ENCODE measurements around the gene GCN1.

The GCN1 gene

DNA sequence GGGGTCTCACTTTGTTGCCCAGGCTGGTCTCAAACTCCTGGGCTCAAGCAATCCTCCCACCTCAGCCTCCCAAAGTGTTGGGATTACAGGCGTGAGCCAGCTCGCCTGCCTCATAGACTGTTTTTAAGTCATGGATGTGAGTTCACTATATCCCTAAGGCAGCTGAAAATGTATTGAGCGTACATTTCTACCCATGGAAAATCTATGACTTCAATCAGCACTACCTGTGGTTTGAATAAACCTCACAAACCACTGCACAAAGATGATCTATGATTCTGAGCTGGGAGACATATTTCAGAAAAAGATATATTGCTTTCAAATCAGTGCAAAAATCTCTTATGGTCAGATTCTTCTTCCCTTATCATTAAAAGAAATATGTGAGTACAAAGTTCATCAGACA is 22.5 kb downstream of the GCN1 start:
- DNase-seq, result no peak

DNA sequence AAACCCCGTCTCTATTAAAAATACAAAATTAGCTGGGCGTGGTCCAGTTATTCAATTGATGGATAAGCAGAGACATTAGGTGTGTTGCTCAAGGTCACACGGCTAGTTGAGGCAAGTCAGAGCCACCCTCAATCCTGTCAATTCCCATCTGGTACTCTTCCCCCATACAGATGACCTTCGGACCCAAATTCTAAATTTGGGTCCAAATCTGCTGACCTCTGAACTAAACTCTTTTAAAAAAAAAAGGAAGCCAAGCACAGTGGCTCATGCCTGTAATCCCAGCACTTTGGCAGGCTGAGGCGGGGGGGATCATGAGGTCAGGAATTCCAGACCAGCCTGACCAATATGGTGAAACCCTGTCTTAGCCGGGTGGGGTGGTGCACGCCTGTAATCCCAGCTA is 23.9 kb downstream of the GCN1 start:
- no peak for DNase-seq

DNA sequence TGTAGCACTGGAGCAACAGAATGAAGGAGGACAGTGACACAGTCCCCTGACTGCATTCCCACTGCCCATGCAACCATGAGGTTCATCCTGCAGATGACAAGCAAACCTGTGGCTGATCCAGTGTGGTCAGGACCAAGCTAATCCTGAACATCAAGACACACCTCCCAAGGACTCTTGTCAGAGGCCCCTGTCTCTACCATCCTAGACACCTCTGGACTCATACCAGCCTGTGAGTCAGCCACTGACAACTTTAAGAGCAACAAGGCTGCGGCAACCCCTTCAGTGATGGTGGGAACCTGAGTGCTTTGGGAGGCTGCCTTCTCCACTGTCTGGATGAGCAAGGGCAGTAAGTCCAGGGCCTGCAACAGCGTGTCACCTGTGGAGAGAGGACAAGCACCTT is 24.6 kb downstream of the GCN1 start:
- DNase-seq, result no peak

DNA sequence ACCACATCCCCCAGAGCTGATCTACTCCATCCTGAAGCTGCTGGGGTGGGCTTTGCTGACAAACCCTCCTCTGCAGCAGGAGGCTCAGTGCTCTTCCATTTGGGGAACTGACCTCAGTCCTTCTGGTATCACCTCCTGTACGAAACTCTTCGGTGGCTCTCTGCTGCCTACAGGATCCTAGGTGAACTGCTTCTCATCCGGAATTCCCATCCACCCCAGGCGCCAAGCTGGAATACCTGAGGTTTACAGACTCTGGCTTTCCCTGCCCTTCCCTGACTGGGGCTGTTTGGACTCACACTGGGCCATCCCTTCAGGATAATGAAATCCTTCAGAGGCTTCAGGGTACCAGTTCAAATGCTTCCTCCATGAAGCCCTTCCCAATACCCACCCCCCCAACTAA is 26.2 kb downstream of the GCN1 start:
- DNase-seq, result no peak

DNA sequence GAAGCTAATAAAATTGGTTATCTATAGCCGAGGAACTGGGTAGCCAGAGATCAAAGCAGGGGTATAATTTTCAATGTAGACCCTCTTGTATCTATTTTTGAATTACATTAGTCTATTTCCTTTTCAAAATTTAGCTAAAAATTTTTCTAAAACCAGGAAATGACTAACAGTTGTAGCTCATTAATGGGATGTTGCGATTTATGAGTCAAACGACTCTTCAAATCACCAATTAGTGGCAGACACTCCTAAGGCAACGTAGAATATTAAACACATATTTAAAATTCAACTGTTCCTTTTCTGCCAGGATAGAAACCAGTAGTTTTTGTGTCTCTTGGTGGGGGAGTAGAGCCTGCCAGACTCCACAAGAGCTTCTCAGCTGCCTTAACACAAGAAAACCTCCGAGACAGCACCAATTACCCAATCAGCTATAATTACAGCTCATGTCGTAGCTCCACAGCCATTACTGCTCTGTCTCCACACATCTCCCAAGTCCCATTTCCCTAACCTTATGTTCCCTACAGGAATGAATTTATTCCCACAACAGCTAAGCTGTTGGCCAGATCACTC is 26.9 kb downstream of the GCN1 start:
- no peak for DNase-seq

DNA sequence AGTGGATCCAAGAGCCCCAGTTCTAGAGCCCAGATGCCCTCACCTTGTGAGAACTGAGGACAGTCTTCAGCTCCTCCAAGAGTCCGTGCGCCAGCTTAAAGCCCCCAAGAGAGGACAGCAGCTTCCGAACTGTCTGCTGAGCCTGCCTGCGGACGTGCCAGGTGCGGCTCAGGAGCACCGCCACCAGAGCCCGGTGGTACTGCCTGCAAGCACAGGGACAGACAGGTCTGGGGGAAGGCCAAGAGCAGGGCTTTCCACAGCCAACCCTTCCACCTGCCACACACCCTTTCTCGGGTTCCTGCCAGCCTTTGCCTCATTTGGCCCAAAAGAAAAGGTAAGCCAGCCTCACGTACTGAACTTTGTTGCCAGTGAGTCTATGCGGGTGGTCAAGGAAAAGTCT is 30.2 kb downstream of the GCN1 start:
- no peak for DNase-seq

DNA sequence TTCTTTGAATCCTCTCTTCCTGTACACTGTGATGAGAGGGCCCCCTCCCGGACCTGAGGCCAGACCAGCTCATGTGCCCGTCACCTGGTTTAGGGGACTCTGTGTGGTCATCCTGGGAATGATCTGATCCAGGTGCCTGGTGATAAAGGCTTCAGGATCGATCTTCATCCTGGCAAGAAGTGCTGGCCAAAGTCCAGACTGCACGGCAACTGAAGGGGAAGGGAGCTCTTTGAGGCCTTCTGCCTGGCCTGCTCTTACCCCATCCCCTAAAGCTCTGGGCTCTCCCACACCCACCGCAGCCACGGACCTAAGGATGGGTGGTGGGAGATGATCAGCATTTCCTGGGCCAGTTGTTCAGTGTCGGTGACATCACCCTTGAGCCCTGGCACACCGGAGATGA is 31.8 kb downstream of the GCN1 start:
- no peak for DNase-seq

DNA sequence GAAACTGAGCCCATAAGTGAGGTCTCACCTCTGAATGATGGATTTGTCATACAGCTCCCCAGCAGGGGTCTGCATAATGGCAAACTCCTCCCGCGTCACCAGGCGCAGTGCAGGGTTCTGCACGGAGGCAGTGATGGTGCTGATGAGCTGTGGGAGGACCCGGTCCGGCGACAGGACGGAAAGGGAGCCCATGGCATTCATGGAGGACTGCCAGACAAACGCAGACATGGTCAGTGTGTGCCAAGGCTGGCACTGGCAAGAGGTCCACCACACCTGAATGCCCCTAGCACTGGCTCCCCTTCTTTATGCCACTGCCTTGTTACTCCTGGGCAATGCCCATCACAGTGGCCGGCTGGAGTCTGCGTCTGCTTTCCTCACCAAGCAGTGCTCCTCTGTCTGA is 32.7 kb downstream of the GCN1 start:
- DNase-seq, result no peak

DNA sequence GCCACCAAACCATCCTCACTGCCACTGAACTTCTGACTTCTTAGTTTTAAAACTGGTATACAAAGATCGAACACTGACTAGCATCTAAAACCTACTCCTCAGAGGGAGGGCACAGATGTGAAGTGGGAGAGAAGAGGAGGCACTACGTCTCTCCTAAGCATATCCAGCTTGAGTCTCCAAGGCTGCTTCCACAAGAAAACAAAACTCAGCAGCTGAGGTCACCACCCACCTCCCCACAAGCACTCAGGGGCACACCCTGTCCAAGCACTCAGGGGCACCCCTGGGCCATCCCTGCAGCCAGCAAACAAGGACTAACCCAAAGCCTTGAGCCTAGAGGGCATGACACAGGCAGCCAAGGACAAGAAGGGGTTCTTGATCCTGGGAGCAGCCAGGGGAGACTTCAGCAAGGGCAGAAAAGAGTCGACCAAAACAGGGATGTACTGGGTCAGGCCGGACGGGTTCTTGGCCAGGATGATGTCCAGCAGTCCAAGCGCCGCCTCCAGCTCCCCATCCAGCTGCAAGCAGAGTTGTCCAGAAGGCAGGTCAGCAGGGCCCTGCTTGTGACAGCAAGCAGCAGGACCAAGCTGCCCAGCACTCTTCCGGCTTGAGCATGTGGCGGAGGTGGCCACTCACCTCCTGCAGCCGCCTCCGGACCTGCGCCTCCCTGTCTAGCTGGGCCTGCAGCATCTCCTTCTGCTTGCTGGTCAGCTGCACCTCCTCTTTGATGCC is 34.8 kb downstream of the GCN1 start:
- no peak for DNase-seq

DNA sequence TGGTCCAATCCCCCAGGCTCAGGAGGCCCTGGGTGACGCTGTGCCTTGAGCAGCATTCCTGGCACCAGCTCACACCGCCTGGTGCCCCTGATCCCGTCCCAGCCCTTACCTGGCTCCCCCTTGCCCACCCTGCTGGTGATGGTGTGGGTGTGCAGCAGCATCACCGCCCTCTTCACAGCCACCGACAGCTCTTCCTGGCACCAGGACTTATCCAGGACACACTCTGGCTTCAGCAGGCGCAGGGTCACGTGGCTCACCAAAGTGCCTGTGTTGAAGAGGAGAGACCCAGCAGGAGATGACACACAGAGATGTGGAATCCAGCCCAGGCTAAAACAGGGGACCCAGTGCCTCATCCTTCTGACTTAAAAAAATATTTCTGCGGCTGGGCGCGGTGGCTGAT is 36.2 kb downstream of the GCN1 start:
- no peak for DNase-seq

DNA sequence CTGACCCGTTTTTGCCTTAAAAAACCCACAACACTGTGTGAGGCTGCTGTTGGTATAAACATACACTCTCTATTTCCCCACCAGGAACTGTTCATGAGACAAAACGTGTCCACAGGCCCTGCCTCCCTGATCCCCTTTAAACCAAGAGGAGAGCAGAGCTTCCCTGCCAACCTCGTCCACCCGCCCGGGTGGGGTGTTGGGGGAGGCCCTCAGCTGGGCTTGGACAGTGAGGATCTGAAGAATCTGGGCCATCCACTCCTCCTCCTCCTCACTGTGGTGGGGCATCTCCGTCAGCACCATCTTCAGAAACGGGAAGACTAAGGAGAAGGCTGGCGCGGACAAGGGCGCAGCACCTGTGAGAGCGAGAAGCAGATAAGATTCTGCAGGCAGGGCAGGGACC is 36.8 kb downstream of the GCN1 start:
- no peak for DNase-seq

DNA sequence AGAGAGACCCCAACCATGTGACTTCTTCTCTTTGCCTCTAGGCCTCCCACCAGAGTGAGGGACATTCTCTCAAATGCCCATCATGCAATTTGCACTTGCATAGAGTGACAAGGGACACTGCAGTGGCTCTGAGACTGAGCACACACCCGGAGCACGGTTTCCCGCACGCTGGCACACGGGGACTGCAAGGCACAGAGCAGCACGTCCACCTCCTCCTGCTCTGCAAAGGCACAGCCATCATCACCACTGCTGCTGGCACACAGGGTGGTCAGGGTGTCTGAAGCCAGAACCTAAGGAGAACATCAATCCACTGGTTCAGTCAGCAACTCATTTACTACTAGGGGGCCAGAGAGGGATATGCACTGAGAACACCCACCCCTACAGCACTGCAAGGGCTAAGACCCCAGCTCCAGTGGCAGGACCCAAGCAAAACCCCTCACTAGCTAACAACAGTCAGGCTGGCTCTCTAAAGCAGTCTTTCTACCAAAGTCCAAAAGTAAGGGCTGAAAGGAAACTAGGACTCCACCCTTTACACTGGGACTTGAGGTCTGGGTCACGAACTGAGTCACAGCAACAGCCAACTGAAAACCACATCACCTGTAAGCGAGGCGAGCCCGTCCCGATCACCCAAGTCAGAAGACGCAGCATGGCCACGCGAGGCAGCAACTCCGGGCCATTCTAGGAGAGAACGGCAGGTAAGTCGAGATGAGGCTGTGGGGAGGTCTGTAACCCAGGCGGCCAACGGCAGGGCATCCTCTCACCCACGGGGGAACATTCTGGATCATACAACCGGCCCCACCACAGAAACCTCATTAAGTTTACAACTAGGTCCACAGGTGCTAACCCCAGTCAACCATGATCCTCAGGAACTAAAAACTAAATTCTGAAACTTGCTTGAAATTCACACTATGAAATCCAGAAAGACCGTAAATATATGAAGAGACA is 37.9 kb downstream of the GCN1 start:
- no peak for DNase-seq

DNA sequence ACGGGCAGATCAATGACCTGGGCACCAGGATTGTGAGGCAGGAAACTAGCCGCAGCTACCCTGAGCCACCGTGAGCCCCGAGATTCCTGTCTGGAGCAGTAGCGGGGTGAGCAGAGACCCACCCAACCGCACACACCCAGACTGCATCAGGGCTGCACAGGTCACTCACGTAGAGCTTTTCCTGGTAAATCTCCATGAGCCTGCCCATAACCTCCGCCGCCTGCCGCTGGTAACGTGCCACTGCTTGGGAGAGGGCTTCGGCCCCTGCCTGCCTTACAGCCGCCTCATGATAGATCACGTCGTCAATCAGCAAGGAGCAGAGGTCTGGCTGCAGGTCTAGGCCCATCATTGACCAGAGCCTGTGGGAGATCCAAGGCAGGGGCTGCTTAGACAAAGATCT is 39.4 kb downstream of the GCN1 start:
- no peak for DNase-seq

DNA sequence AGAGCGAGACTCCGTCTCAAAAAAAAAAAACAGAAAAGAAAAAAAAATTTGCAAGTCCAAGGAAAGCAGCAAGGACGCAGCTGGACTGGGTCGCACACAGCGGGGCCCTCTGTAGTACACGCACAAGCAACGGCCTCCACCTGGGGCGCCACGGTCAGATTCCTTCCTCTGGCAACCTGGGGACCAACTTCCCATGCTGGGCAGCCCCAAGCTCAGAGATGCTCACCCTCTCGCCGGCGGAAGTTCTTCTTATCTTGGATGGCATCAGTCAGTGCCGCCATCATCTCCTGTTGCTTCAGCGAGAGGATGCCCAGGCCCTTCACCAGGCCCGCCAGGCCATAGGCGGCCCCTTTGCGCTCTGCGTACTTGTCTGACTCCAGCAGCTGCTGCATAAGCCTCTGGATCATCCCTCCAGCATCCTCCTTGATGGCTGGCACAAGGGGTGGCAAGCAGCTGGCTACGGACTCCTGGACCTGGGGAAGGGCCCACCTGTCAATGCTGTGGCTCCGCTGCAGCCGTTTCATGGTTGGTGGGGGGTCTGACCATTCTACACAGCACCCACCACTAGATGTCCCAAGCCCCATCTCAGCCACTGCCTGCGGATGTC is 43.5 kb downstream of the GCN1 start:
- DNase-seq, result no peak

DNA sequence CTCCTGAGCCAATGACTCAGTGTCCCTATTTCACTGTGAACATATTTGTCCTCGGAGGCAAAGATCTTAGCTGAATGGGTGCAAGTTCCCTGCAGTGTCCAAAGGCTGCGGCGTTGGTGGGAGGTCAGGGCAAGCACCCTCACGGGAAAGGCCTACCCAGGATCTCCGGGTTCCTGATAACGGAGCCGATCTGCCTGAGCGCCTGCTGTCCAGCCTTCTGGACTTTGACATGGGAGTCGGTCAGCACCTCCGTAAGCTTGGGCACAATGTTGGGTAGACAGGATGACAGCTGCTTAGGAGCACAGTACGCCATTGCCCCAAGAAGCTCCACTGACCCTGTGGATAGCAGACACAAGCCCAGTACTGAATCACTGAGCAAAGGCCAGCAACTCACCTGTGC is 46.5 kb downstream of the GCN1 start:
- DNase-seq, result no peak

DNA sequence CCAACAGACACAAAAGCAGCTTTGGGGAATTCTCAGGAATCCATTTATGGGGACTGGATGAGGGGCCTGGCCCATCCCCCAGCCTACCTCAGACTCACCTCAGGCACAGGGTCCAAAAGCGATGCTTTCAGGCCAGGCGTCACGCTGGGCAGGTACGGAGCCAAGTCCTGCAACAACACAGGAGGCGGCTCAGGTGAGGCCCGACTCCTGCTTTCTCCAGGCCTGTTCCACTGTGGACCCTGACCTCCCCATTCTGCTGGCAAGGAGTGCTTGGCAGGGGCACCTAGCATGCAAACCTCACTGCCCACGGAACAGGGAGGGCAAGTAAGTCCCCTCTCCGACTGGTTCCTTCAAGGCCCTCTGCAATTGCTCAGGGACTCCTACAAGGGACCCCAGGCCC is 49.4 kb downstream of the GCN1 start:
- no peak for DNase-seq

DNA sequence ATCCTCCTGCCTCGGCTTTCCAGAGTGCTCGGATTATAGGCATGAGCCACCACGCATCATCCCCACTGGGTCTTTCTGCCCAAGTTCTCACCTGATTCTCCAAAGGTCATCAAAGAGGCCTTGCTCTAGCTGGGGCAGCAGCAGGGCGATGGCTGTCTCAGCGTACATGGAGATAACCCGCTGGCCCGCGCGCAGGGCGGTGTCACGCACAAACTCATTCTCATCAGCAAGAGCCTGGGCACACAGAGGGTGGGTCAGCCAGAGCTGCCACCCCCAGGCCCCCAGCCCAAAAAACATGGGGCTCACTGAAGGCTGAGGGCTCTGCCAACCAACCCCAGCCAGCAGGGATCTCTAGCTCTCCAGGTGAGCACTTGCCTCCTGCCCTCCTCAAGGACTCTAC is 50.3 kb downstream of the GCN1 start:
- no peak for DNase-seq

DNA sequence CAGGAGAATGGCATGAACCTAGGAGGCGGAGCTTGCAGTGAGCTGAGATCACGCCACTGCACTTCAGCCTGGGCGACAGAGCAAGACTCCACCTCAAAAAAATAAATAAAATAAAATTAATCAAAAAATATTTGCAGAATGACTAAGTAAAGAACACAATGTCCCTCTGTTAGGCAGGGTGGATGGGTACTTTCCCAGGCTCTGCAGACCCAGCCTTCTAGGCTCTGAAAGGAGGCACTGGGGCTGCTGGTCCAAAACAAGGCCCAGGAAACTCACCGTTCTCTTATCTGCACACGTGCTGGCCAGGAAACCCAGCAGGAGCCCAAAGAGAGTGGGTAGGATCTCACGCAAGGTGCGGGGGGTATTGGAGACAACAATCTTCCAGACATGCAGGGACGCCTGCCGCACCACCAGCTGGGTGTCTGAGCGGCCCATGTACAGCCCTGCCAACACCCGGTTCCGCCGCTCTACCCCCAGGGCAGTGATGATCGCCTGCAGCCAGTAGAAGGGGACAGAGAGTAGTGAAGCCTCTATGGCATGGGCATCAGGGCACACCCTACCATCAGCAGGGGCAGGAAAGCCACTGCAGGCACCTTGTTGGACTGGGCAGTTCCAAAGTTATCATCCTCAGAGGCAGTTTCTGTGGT is 52.2 kb downstream of the GCN1 start:
- no peak for DNase-seq

DNA sequence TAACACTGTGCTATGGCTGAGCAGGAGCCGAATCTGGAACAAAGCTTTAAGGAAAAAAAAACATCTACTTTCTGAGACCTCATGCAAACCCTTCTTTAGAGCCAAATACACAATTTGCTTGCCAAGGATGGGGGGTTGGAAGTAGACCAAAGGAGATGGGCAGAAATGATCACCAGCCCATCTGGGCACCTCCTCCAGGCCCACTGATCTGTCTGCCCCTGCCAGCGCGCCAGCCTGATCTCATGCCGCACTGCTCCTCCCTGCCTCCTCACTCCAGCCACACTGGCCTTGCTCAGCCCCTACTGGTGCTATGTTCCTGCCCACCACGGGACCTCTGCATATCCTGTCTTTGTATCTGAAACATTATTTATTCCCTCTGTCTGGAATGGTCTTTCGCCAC is 53.2 kb downstream of the GCN1 start:
- no peak for DNase-seq

DNA sequence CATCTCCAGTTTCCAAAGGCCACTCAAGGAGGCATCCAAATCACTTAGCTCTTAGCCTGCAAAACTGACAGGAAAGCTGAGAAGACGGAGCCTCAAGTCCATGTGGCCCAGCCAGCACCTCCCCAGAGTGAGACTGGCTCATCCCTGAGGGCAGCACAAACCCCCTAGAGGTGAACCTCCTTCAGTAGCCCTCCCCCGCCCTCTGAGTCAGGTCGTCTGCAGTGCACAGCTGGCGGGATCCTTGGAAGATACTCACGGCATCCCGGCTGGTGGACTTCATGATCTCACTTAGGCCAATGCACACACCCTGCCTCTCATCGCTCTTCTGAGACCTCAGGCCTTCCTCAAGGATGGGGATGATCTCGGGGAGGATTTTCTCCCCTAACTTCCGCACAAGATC is 53.9 kb downstream of the GCN1 start:
- no peak for DNase-seq

DNA sequence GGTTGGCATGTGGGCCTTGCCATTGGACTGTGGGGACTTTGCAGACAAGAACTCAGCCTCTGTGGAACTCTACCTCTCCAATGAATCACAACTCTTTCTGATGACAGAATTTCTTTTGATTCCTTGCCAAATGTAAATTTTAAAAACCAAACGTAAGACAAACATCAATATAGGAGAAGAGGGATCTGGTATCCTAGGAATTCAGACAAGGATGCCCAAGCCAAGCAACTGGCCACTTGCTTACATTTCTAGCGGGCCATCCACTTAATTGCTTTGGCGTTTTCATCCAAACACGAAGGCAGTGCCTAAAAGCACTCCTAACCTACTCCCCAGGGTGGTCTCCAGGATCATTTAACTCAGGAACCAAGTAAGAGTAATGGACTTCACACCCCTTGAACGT is 54.6 kb downstream of the GCN1 start:
- DNase-seq, result no peak

DNA sequence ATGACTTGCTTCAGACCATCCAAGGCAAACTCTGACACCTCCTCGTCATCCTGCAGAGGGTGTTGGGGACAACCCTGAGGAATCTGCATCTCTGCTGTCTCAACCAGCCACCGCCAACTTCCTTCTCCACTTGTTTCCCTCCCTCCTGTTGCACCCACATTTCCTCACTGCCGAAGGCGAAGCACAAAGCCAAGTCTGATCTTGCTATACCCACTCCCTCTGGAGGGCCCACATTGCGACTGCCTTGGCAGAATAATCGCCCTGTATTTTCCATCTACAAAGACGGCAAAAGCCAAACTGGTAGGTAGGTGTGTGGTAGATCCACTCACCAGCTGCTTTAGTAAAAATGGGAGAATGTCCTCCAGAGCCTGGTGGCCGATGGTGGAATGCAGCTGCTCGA is 56.1 kb downstream of the GCN1 start:
- no peak for DNase-seq

DNA sequence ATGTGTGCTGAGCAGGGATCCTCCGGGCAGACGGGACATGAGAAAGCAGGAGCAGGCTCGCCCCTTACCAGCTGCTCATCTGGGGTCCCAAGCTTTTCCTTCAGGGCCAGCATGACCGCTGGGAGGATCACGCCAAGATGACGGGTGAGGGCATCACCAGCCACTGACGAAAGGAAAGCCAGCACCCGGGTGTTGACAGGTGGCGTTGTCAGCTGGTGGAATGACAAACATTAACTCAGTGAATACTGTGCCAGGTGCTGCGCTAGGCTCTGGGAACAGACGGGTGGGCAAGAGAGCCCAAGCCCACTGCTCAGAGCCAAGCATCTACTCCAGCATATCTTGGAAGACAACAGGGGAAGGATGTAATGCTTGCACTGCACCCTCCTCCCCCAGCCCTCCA is 56.7 kb downstream of the GCN1 start:
- no peak for DNase-seq
